ENCODE data around the gene NCBP3.
"Not testable (repeated sequence)": the region's sequence is repeated elsewhere in the genome, so short reads cannot be mapped to it uniquely, and the experiment has no call there.

DNA sequence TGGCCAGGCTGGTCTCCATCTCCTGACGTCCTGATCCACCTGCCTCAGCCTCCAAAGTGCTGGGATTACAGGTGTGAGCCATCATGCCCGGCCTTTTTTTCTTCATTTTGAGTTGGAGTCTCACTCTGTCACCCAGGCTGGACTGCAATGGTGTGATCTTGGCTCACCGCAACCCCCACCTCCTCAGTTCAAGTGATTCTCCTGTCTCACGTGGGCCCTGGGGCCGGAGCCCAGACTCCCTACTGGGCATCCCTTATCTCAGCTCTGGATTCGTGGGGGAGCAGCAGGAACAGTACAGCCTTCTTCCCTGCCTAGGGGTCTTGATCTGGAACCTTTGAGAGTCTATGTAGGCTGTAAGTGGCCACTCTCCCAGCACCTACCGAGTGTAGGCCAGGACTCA is 52.8 kb downstream of the NCBP3 start:
- TF ChIP-seq, protein P1, sequence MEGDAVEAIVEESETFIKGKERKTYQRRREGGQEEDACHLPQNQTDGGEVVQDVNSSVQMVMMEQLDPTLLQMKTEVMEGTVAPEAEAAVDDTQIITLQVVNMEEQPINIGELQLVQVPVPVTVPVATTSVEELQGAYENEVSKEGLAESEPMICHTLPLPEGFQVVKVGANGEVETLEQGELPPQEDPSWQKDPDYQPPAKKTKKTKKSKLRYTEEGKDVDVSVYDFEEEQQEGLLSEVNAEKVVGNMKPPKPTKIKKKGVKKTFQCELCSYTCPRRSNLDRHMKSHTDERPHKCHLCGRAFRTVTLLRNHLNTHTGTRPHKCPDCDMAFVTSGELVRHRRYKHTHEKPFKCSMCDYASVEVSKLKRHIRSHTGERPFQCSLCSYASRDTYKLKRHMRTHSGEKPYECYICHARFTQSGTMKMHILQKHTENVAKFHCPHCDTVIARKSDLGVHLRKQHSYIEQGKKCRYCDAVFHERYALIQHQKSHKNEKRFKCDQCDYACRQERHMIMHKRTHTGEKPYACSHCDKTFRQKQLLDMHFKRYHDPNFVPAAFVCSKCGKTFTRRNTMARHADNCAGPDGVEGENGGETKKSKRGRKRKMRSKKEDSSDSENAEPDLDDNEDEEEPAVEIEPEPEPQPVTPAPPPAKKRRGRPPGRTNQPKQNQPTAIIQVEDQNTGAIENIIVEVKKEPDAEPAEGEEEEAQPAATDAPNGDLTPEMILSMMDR (IDR thresholded peaks at IDR 0.05; ENCODE audit: low read depth, low read length): not testable (repeated sequence)
- not testable (repeated sequence) for TF ChIP-seq POLR2A (IDR thresholded peaks at IDR 0.05; ENCODE audit: extremely low read depth, insufficient read length)
- TF ChIP-seq, protein P2, sequence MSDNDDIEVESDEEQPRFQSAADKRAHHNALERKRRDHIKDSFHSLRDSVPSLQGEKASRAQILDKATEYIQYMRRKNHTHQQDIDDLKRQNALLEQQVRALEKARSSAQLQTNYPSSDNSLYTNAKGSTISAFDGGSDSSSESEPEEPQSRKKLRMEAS (IDR thresholded peaks at IDR 0.05; ENCODE audit: low read depth, low read length): not testable (repeated sequence)
